Astrocyte (in vitro differentiated cells and primary cell): Measurements from ENCODE around the gene CSNK2B. TPM values are rescaled to one million over a fixed set of nuclear protein-coding genes. Genes with fewer than 3 reads are reported as not detected.

Experiments
- DNase-seq: peaks from one replicate; pipeline ENCODE4 v3.0.0-alpha.2; 2010; ENCODE audit warnings: low read depth
- FAIRE-seq: peaks from 2 replicates; lab custom pipeline; 2011; peaks lifted over from hg19 to GRCh38; lab: Jason Lieb, UNC
- H2AFZ ChIP-seq: 2 replicates; pipeline ENCODE4 v1.6.0; 2012; ENCODE audit warnings: low read depth, low read length, inconsistent platforms
- H3K27ac ChIP-seq: 2 replicates; pipeline ENCODE4 v1.5.1; 2011; ENCODE audit warnings: low read depth, low read length, inconsistent platforms
- H3K27me3 ChIP-seq: 2 replicates; pipeline ENCODE4 v1.6.0; 2011; ENCODE audit warnings: low read length, inconsistent platforms; ENCODE audit not compliant: insufficient read depth
- H3K36me3 ChIP-seq: 2 replicates; pipeline ENCODE4 v1.5.1; 2011; ENCODE audit warnings: low read length, inconsistent platforms; ENCODE audit not compliant: insufficient read depth
- H3K4me1 ChIP-seq: 2 replicates; pipeline ENCODE4 v1.5.1; 2011; ENCODE audit warnings: low read length, inconsistent platforms; ENCODE audit not compliant: insufficient read depth
- H3K4me2 ChIP-seq: 2 replicates; pipeline ENCODE4 v1.6.0; 2012; ENCODE audit warnings: low read length, inconsistent platforms
- H3K4me3 ChIP-seq: 2 replicates; pipeline ENCODE4 v1.5.1; 2011; ENCODE audit warnings: low read depth, mild to moderate bottlenecking, low read length, inconsistent platforms; ENCODE audit not compliant: insufficient read depth
- H3K79me2 ChIP-seq: 2 replicates; pipeline ENCODE4 v1.6.0; 2012; ENCODE audit warnings: mild to moderate bottlenecking, low read length, inconsistent platforms; ENCODE audit not compliant: insufficient read depth
- H3K9ac ChIP-seq: 2 replicates; pipeline ENCODE4 v1.6.0; 2012; ENCODE audit warnings: mild to moderate bottlenecking, low read length, inconsistent platforms
- H3K9me3 ChIP-seq: 2 replicates; pipeline ENCODE4 v1.5.1; 2012; ENCODE audit warnings: low read depth, mild to moderate bottlenecking, low read length, inconsistent platforms; ENCODE audit not compliant: insufficient read depth
- H4K20me1 ChIP-seq: 2 replicates; pipeline ENCODE4 v1.6.0; 2012; ENCODE audit warnings: low read length, inconsistent platforms; ENCODE audit not compliant: insufficient read depth
- H3K27ac Mint-ChIP-seq: one replicate; pipeline ENCODE4 v1.8.0; 2021; ENCODE audit warnings: mild to moderate bottlenecking, mixed read lengths; ENCODE audit not compliant: unreplicated experiment
- H3K27me3 Mint-ChIP-seq: one replicate; pipeline ENCODE4 v1.8.0; 2021; ENCODE audit warnings: low read depth, mixed read lengths; ENCODE audit not compliant: unreplicated experiment
- H3K36me3 Mint-ChIP-seq: one replicate; pipeline ENCODE4 v1.8.0; 2021; ENCODE audit warnings: low read depth, mixed read lengths; ENCODE audit not compliant: unreplicated experiment
- H3K4me1 Mint-ChIP-seq: one replicate; pipeline ENCODE4 v1.8.0; 2021; ENCODE audit warnings: low read depth, mixed read lengths; ENCODE audit not compliant: unreplicated experiment
- H3K4me3 Mint-ChIP-seq: one replicate; pipeline ENCODE4 v1.8.0; 2021; ENCODE audit warnings: mild to moderate bottlenecking, moderate library complexity, mixed read lengths; ENCODE audit not compliant: unreplicated experiment
- H3K9me3 Mint-ChIP-seq: one replicate; pipeline ENCODE4 v1.8.0; 2021; ENCODE audit warnings: mild to moderate bottlenecking, mixed read lengths; ENCODE audit not compliant: unreplicated experiment
- CTCF ChIP-seq: IDR thresholded peaks from 2 replicates; pipeline ENCODE4 v1.5.1; 2011; ENCODE audit warnings: low read depth, mild to moderate bottlenecking, inconsistent platforms, low read length, moderate library complexity; ENCODE audit not compliant: insufficient read depth
- EZH2 ChIP-seq: IDR thresholded peaks from 2 replicates; pipeline ENCODE4 v1.6.1; 2012; ENCODE audit warnings: mild to moderate bottlenecking, low read length, inconsistent platforms; ENCODE audit not compliant: insufficient read depth
- total RNA-seq: library from RNA; stranded (reverse); gene quantifications from 2 replicates; pipeline ENCODE4 v1.2.1, GENCODE V29; 2021

CSNK2B gene
- total RNA-seq, 1 donor from 2014 or later, result 208 TPM

- Histone ChIP-seq H3K9ac (no peak overlapping the region), H3K36me3 (peaks cover 5% of the 10 kb centered on the region), H3K4me2 (peak overlapping the region; percentile 98), H3K27me3 (no peaks in the 10 kb centered on the region), H4K20me1 (peaks cover 30% of the 10 kb centered on the region), H3K9me3 (no peaks in the 10 kb centered on the region), H3K79me2 (peaks cover 87% of the 10 kb centered on the region), H3K4me1 (peaks cover 50% of the 10 kb centered on the region), H3K27ac (no peak overlapping the region), H3K4me3 (no peak overlapping the region), H2AFZ (no peak overlapping the region)
- Mint-ChIP-seq H3K4me1 (peaks cover 36% of the 10 kb centered on the region), H3K27me3 (no peaks in the 10 kb centered on the region), H3K36me3 (peaks cover 12% of the 10 kb centered on the region), H3K4me3 (peak overlapping the region; percentile 54), H3K27ac (no peak overlapping the region), H3K9me3 (no peaks in the 10 kb centered on the region)
- DNase-seq (no peak), FAIRE-seq (no peak)
- TF ChIP-seq EZH2 (no peak), CTCF (no peak)
Measured at GRCh38 chr6:31662124-31662723, 3.7 kb upstream of the CSNK2B start.

GRCh38 chr6:31663126-31663960 is 2.5 kb upstream of the CSNK2B start:
- no peaks in the 10 kb centered on the region for H3K27me3 ChIP-seq
- H3K27ac ChIP-seq, result peak overlapping the region; percentile 90
- Mint-ChIP-seq H3K9me3 (no peaks in the 10 kb centered on the region), H3K27ac (no peak overlapping the region), H3K4me3 (peak overlapping the region; percentile 98), H3K27me3 (no peaks in the 10 kb centered on the region), H3K4me1 (peaks cover 35% of the 10 kb centered on the region), H3K36me3 (peaks cover 9% of the 10 kb centered on the region)
- H2AFZ ChIP-seq, result no peak overlapping the region
- H3K9me3 ChIP-seq, result no peaks in the 10 kb centered on the region
- peaks cover 87% of the 10 kb centered on the region for H3K79me2 ChIP-seq
- H3K4me3 ChIP-seq, result peak overlapping the region; percentile 94
- peak overlapping the region; percentile 99 for H3K9ac ChIP-seq
- DNase-seq, result no peak
- H3K4me2 ChIP-seq, result peak overlapping the region; percentile 98
- peaks cover 15% of the 10 kb centered on the region for H3K36me3 ChIP-seq
- no peak for FAIRE-seq
- H3K4me1 ChIP-seq, result peaks cover 43% of the 10 kb centered on the region
- TF ChIP-seq CTCF (no peak), EZH2 (no peak)
- peaks cover 29% of the 10 kb centered on the region for H4K20me1 ChIP-seq
